HepG2 (cell line): ENCODE results near the gene TNP2. TPM values are rescaled to one million over a fixed set of nuclear protein-coding genes. Genes with fewer than 3 reads are reported as not detected.

Experiments
- BRCA1 ChIP-seq: sonication (generic); formaldehyde crosslinking; IDR thresholded peaks from 2 replicates; pipeline ENCODE4 v1.4.0; 2020; ENCODE audit warnings: missing genetic modification reagents
- CBX1 ChIP-seq: IDR thresholded peaks from one replicate; pipeline ENCODE4 v1.6.1; 2016; ENCODE audit warnings: antibody characterized with exemption, low read depth
- CCDC6 ChIP-seq: sonication (generic); formaldehyde crosslinking; IDR thresholded peaks from 2 replicates; pipeline ENCODE4 v1.8.1; 2022; ENCODE audit warnings: mild to moderate bottlenecking, missing genetic modification reagents, moderate library complexity
- ELF1 ChIP-seq: sonication (generic); formaldehyde crosslinking; IDR thresholded peaks from 2 replicates; pipeline ENCODE4 v1.4.0; 2020; ENCODE audit warnings: missing genetic modification reagents
- FOSL2 ChIP-seq: sonication (generic); formaldehyde crosslinking; IDR thresholded peaks from 2 replicates; pipeline ENCODE4 v1.4.0; 2020; ENCODE audit warnings: missing genetic modification reagents
- FOXO1 ChIP-seq: sonication (generic); formaldehyde crosslinking; IDR thresholded peaks from 2 replicates; pipeline ENCODE4 v1.4.0; 2020; ENCODE audit warnings: missing genetic modification reagents
- HMGXB3 ChIP-seq: sonication (generic); formaldehyde crosslinking; IDR thresholded peaks from 2 replicates; pipeline ENCODE4 v1.4.0; 2020; ENCODE audit warnings: missing genetic modification reagents, borderline replicate concordance
- HNRNPK ChIP-seq: fragments of 200-400 bp; formaldehyde crosslinking; IDR thresholded peaks from 2 replicates; pipeline ENCODE4 v1.6.1; 2018; ENCODE audit warnings: low read length, low read depth, moderate library complexity, mild to moderate bottlenecking; ENCODE audit not compliant: poor library complexity, severe bottlenecking
- JUN ChIP-seq: sonication (generic); formaldehyde crosslinking; IDR thresholded peaks from 2 replicates; pipeline ENCODE4 v1.4.0; 2020; ENCODE audit warnings: mild to moderate bottlenecking, missing genetic modification reagents
- MIER3 ChIP-seq: IDR thresholded peaks from 2 replicates; pipeline ENCODE4 v1.6.1; 2016; ENCODE audit warnings: missing compliant biosample characterization, borderline replicate concordance
- MTA3 ChIP-seq: sonication (generic); formaldehyde crosslinking; IDR thresholded peaks from 2 replicates; pipeline ENCODE4 v1.4.0; 2020; ENCODE audit warnings: missing genetic modification reagents
- MYC ChIP-seq: sonication (generic); formaldehyde crosslinking; IDR thresholded peaks from 2 replicates; pipeline ENCODE4 v1.9.0; 2021; ENCODE audit warnings: missing genetic modification reagents, borderline replicate concordance
- NONO ChIP-seq, 2 experiments: fragments of 450-650 bp in 1 of 2; sonication (generic) in 1 of 2; formaldehyde crosslinking in 1 of 2; IDR thresholded peaks in 1 of 2; conservative IDR thresholded peaks in 1 of 2; 2 replicates each; pipeline versions ENCODE4 v1.6.1 to v1.8.0; 2017 to 2022; ENCODE audit warnings: mild to moderate bottlenecking in 1 of 2, missing genetic modification reagents in 1 of 2, moderate library complexity in 1 of 2
- NR1H2 ChIP-seq: sonication (generic); formaldehyde crosslinking; IDR thresholded peaks from 2 replicates; pipeline ENCODE4 v1.8.1; 2022; ENCODE audit warnings: low read depth, missing genetic modification reagents, borderline replicate concordance
- REXO4 ChIP-seq: sonication (generic); formaldehyde crosslinking; IDR thresholded peaks from 2 replicates; pipeline ENCODE4 v1.8.0; 2022; ENCODE audit warnings: missing genetic modification reagents, mild to moderate bottlenecking, borderline replicate concordance
- TEF ChIP-seq: sonication (generic); formaldehyde crosslinking; IDR thresholded peaks from 2 replicates; pipeline ENCODE4 v1.5.0; 2020; ENCODE audit warnings: missing genetic modification reagents
- TERF1 ChIP-seq: sonication (generic); formaldehyde crosslinking; IDR thresholded peaks from 2 replicates; pipeline ENCODE4 v1.8.0; 2022; ENCODE audit warnings: mild to moderate bottlenecking, missing genetic modification reagents, moderate library complexity
- ZBTB14 ChIP-seq: sonication (generic); formaldehyde crosslinking; IDR thresholded peaks from 2 replicates; pipeline ENCODE4 v1.4.0; 2020; ENCODE audit warnings: missing genetic modification reagents
- ZBTB7B ChIP-seq: sonication (generic); formaldehyde crosslinking; IDR thresholded peaks from 2 replicates; pipeline ENCODE4 v1.4.0; 2020; ENCODE audit warnings: missing genetic modification reagents
- ZC3H13 ChIP-seq: sonication (generic); formaldehyde crosslinking; IDR thresholded peaks from 2 replicates; pipeline ENCODE4 v1.8.1; 2023; ENCODE audit warnings: mild to moderate bottlenecking, missing genetic modification reagents, moderate library complexity
- ZNF468 ChIP-seq: sonication (generic); formaldehyde crosslinking; IDR thresholded peaks from 2 replicates; pipeline ENCODE4 v1.8.0; 2022; ENCODE audit warnings: mild to moderate bottlenecking, moderate library complexity, missing genetic modification reagents
- ZNF607 ChIP-seq: sonication (generic); formaldehyde crosslinking; IDR thresholded peaks from 2 replicates; pipeline ENCODE4 v1.5.1; 2020; ENCODE audit warnings: missing genetic modification reagents, mild to moderate bottlenecking, borderline replicate concordance
- ZNF737 ChIP-seq: sonication (generic); formaldehyde crosslinking; IDR thresholded peaks from 2 replicates; pipeline ENCODE4 v1.5.0; 2020; ENCODE audit warnings: missing genetic modification reagents, mild to moderate bottlenecking, borderline replicate concordance
- polyA plus RNA-seq, 8 experiments: library from polyadenylated mRNA; depleted of rRNA in 3 of 8; stranded (reverse) in 7 of 8; unstranded in 1 of 8; fragments of >200 nt; fragmentation: Illumina TruSeq in 4 of 8; extraction: Trizol in 4 of 8; gene quantifications; 2 replicates each; pipeline versions ENCODE4 v1.2.1 to v1.2.3, GENCODE V29; 2011 to 2016; ENCODE audit warnings: low read depth in 4 of 8, missing spikeins in 1 of 8, mixed read lengths in 1 of 8; ENCODE audit not compliant: insufficient read depth in 1 of 8
- total RNA-seq, 5 experiments: library from RNA; depleted of rRNA; stranded (reverse); fragments of >200 nt; fragmentation: Illumina TruSeq; extraction: Trizol; gene quantifications; 2 replicates each; pipeline ENCODE4 v1.2.3, GENCODE V29; 2016; ENCODE audit warnings: low read depth in 1 of 5

Gene TNP2
- total and polyA plus RNA-seq, 2 of the 13 experiments (the other 11 are each of a cell fraction or from before 2014, with no cell fraction given), result not detected

GRCh38 chr16:11273721-11274324 is 4.7 kb upstream of the TNP2 start (continued):
- no peak; the same call in 1 of the 2 replicates for TF ChIP-seq MIER3 (CRISPR knock-in tag)
- TF ChIP-seq TERF1 (CRISPR knock-in tag), result no peak
- no peak for TF ChIP-seq CBX1
- TF ChIP-seq REXO4 (CRISPR knock-in tag), result no peak
- no peak for TF ChIP-seq HMGXB3
- TF ChIP-seq NR1H2 (CRISPR knock-in tag), result no peak; the same call in 1 of the 2 replicates
- no peak for TF ChIP-seq ELF1 (CRISPR knock-in tag)
- TF ChIP-seq ZNF468 (CRISPR knock-in tag), result no peak
- no peak for TF ChIP-seq ZC3H13 (CRISPR knock-in tag)
- TF ChIP-seq FOSL2 (CRISPR knock-in tag), result peak; percentile 46
- no peak for TF ChIP-seq JUN (CRISPR knock-in tag)
- TF ChIP-seq ZBTB14 (CRISPR knock-in tag), result no peak
- TF ChIP-seq MTA3 (CRISPR knock-in tag), result no peak
- no peak for TF ChIP-seq HNRNPK
- no peak for TF ChIP-seq TEF (CRISPR knock-in tag)
- no peak for TF ChIP-seq ZNF737 (CRISPR knock-in tag)
- no peak for TF ChIP-seq MYC (CRISPR knock-in tag)
- no peak for TF ChIP-seq CCDC6 (CRISPR knock-in tag)
- TF ChIP-seq ZNF607, result no peak
- TF ChIP-seq BRCA1 (CRISPR knock-in tag), result no peak
- TF ChIP-seq FOXO1 (CRISPR knock-in tag), result 0 out of 2 replicates have a peak, but pooled peaks have one; percentile 13
- no peak for TF ChIP-seq ZBTB7B (CRISPR knock-in tag)
- TF ChIP-seq NONO (IDR thresholded peaks at IDR 0.05), result no peak
- TF ChIP-seq NONO (CRISPR knock-in tag; conservative IDR thresholded peaks at IDR 0.05), result no peak
